Activated CD8-positive, alpha-beta memory T cell treated with anti-CD3 and anti-CD28 coated beads, Interleukin-2, amount 10 ng/mL, durations not matched to agents 7 days and 5 days (primary cell): ENCODE results near the gene VPS8. TPM values are rescaled to one million over a fixed set of nuclear protein-coding genes. Genes with fewer than 3 reads are reported as not detected.
"Not testable (repeated sequence)": the region's sequence is repeated elsewhere in the genome, so short reads cannot be mapped to it uniquely, and the experiment has no call there.

Source experiments
- ATAC-seq: fragments of 150-1000 bp; cut with Tn5 transposase; one replicate; pipeline ENCODE4 v1.10.0; 2021; ENCODE audit warnings: moderate library complexity
- CTCF ChIA-PET: fragments of 350-600 bp; sonication (Branson Sonifier 250); formaldehyde crosslinking; loops from one replicate; lab custom pipeline; 2021; ENCODE audit warnings: antibody characterized with exemption; lab: Charles Lee
- DNase-seq: peaks from one replicate; pipeline ENCODE4 v3.0.0-alpha.2; 2020
- H3K27ac Mint-ChIP-seq: one replicate; pipeline ENCODE4 v1.8.0; 2021; ENCODE audit warnings: mild to moderate bottlenecking, mixed read lengths
- H3K27me3 Mint-ChIP-seq: one replicate; pipeline ENCODE4 v1.8.0; 2021; ENCODE audit warnings: mixed read lengths
- H3K36me3 Mint-ChIP-seq: one replicate; pipeline ENCODE4 v1.8.0; 2021; ENCODE audit warnings: mild to moderate bottlenecking, mixed read lengths
- H3K4me1 Mint-ChIP-seq: one replicate; pipeline ENCODE4 v1.8.0; 2021; ENCODE audit warnings: mixed read lengths
- H3K4me3 Mint-ChIP-seq: one replicate; pipeline ENCODE4 v1.8.0; 2021; ENCODE audit warnings: mild to moderate bottlenecking, moderate library complexity, mixed read lengths
- H3K9me3 Mint-ChIP-seq: one replicate; pipeline ENCODE4 v1.8.0; 2022; ENCODE audit warnings: low read depth, mixed read lengths
- total RNA-seq, 2 experiments: library from RNA; stranded (reverse); gene quantifications; one replicate each; pipeline ENCODE4 v1.2.3, GENCODE V29; 2021

VPS8 gene
- total RNA-seq, 2 experiments from 2014 or later, result 43.2 to 71.7 TPM

DNA sequence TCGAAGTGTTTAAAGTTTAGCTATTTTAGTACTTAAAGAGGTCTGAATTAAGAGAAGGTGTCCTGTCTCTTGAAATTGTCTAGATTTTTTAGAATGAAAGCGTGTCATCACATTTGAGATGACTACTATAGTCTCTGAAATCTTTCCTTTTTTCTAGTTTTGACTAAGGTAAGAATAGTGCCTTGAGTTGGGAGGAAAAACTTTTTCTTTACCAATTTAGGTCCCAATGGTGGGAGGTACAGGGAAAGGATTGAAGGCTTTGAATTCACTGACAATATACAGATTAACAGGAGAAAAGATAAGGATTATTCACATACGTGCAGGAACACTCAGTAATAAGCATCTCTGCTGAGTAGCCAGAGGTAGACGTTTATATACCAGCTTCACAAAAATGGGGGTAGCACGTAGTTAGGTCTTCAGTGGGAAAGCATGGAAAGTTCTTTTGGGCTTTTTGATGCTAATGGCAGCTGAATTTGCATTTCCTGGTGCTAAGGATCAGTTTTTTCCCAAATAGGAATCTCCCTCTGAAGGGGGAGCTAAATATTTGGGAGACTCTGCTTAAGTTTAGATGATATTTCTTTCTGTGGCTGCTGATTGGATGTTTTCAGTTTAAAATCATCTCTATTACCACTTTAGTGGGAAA lies 88.1 kb downstream of the VPS8 start:
- Mint-ChIP-seq H3K9me3 (peaks cover 5% of the 10 kb centered on the region), H3K36me3 (peaks cover 28% of the 10 kb centered on the region), H3K27me3 (no peaks in the 10 kb centered on the region), H3K27ac (no peak overlapping the region), H3K4me3 (no peak overlapping the region), H3K4me1 (no peaks in the 10 kb centered on the region)
- no peak for ATAC-seq
- no peak for DNase-seq
- CTCF ChIA-PET, result interaction anchor here (1.2 kb wide), 1 partner anchor 16 kb away, joined by 3 read pairs; no protein-coding TSS in a partner anchor

- not testable (repeated sequence) for H3K4me3 Mint-ChIP-seq
These were observed 95.1 kb downstream of the VPS8 start for GRCh38 chr3:184907031-184907430.

GRCh38 chr3:184907681-184908649 lies 96.0 kb downstream of the VPS8 start:
- Mint-ChIP-seq H3K4me3 (no peak overlapping the region), H3K27me3 (no peaks in the 10 kb centered on the region), H3K4me1 (no peaks in the 10 kb centered on the region), H3K9me3 (peaks cover 8% of the 10 kb centered on the region), H3K27ac (no peak overlapping the region), H3K36me3 (peaks cover 28% of the 10 kb centered on the region)
- CTCF ChIA-PET, result interaction anchor here (0.8 kb wide), 1 partner anchor 36 kb away, joined by 3 read pairs; no protein-coding TSS in a partner anchor
- no peak for DNase-seq
- no peak for ATAC-seq

More at GRCh38 chr3:184907031-184907430, 95.1 kb downstream of the VPS8 start:
- H3K27me3 Mint-ChIP-seq, DNase-seq, ATAC-seq, H3K4me1 Mint-ChIP-seq, H3K27ac Mint-ChIP-seq, H3K9me3 Mint-ChIP-seq, CTCF ChIA-PET: not testable (repeated sequence)
- H3K36me3 Mint-ChIP-seq, result peaks cover 27% of the 10 kb centered on the region

DNA sequence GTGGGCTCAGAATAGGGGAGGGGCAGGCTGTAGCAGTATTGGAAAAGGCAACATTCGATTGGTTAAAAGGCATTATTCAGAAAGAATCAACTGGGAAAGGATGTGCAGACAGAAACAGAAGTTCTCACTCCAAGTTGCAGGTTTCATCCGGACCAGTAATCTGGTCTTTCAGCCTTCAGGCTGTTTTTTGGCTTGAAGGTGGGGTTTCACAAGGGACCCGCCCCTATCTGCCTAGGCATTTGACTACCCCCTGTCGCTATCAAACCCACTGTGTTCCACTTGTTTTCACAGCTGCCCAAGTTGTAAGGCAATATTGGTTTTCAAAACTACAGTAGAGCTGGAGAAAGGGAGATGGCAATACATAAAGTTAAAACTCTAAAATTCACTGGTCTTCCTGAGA lies 96.9 kb downstream of the VPS8 start:
- Mint-ChIP-seq H3K27me3 (no peaks in the 10 kb centered on the region), H3K4me3 (no peak overlapping the region), H3K9me3 (peaks cover 8% of the 10 kb centered on the region), H3K36me3 (peaks cover 22% of the 10 kb centered on the region), H3K4me1 (no peaks in the 10 kb centered on the region), H3K27ac (no peak overlapping the region)
- CTCF ChIA-PET, result no interaction called here
- ATAC-seq (no peak), DNase-seq (no peak)

DNA sequence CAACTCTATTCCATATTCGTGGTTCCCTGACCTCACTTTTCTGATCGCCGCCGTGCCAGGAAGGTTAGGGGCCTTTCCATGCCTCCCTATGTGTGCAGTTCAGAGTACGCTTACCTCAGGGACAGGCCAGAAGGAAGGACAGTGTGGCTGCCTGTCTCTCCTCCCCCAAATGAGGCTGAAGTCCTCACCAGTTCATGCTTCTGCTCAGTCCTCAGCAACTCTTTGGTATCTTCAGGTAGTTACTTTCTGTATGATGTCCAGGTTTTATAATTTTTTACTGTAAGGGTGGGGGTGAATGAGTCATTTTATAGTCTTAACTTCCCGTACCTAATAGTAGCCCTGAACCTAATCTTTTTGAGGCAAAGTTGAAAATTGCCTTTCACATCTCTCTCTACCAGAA lies 98.7 kb downstream of the VPS8 start:
- DNase-seq (no peak), ATAC-seq (no peak)
- CTCF ChIA-PET, result no interaction called here
- Mint-ChIP-seq H3K4me1 (no peaks in the 10 kb centered on the region), H3K36me3 (peaks cover 19% of the 10 kb centered on the region), H3K9me3 (no peaks in the 10 kb centered on the region), H3K4me3 (no peak overlapping the region), H3K27ac (no peak overlapping the region), H3K27me3 (no peaks in the 10 kb centered on the region)

DNA sequence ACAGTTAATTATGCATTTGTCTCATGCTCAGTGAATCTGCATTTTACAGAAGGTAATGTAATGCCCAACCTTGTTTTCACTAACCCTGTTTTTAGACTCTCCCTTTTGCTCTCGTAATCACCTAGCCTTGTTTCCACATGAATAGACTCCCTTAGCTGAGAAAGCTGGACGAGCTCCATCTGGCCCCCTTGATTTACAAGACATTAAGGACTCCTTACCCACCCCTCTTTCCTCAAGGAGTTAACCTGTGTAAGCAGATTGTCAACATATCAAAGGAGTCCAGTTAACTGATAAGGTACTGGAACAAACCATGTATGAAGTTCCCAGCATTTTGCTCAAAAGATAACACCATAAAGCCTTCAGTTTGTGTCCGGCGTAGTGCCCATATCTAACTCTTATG lies 99.6 kb downstream of the VPS8 start:
- no peaks in the 10 kb centered on the region for H3K27me3 Mint-ChIP-seq
- H3K9me3 Mint-ChIP-seq, result no peaks in the 10 kb centered on the region
- H3K27ac Mint-ChIP-seq, result no peak overlapping the region
- CTCF ChIA-PET, result no interaction called here
- DNase-seq (no peak), ATAC-seq (no peak)
- no peaks in the 10 kb centered on the region for H3K4me1 Mint-ChIP-seq
- peaks cover 24% of the 10 kb centered on the region for H3K36me3 Mint-ChIP-seq
- no peak overlapping the region for H3K4me3 Mint-ChIP-seq

DNA sequence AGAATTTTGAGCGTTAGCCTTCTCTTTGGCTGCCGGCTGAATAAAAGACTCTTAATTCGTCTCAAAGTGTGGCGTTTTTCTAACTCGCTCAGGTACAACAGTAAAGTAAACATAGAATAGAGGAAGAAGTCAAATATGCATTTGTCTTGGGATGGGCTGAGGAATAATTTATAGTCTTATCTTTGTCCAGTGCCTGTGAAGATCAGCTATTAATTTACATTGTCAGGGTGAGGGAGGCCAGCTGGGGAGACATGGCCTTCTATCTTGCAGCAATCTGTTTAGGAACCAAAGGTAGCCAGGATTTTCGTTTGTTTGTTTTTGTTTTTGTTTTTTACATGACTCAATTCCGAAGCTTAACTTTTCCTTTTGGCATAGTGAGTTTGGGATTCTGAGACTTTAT lies 100.2 kb downstream of the VPS8 start:
- DNase-seq, result no peak
- Mint-ChIP-seq H3K27me3 (no peaks in the 10 kb centered on the region), H3K4me3 (no peak overlapping the region), H3K27ac (no peak overlapping the region), H3K4me1 (no peaks in the 10 kb centered on the region), H3K9me3 (no peaks in the 10 kb centered on the region), H3K36me3 (peaks cover 25% of the 10 kb centered on the region)
- CTCF ChIA-PET, result no interaction called here
- no peak for ATAC-seq

DNA sequence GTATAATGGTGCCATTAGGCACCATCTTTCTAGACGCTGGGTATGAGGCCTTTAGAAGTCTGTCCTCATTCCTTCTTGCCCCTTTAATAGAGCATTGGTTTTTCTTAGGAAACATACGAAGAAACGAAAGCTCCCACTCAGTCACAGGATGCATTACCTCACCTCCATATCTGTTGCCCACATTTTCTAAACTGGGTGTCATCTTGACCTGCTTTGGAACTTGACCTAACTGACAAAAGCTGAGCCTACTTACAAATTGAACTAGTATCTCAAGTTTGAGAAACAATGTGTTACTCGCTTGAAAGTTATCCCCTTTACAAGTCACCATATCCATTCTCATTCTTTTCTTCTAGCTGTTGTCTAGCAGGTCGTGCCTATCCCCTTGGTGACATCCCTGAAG lies 102.7 kb downstream of the VPS8 start:
- Mint-ChIP-seq H3K4me1 (no peaks in the 10 kb centered on the region), H3K36me3 (peaks cover 28% of the 10 kb centered on the region), H3K4me3 (no peak overlapping the region), H3K9me3 (no peaks in the 10 kb centered on the region), H3K27me3 (no peaks in the 10 kb centered on the region), H3K27ac (no peak overlapping the region)
- CTCF ChIA-PET, result no interaction called here
- DNase-seq (no peak), ATAC-seq (no peak)

GRCh38 chr3:184918750-184919149 lies 106.8 kb downstream of the VPS8 start:
- Mint-ChIP-seq H3K4me3 (no peak overlapping the region), H3K9me3 (no peaks in the 10 kb centered on the region)
- CTCF ChIA-PET, result no interaction called here

GRCh38 chr3:184919651-184920050 lies 107.7 kb downstream of the VPS8 start:
- Mint-ChIP-seq H3K4me3 (no peak overlapping the region), H3K27ac (no peak overlapping the region), H3K36me3 (peaks cover 26% of the 10 kb centered on the region), H3K27me3 (no peaks in the 10 kb centered on the region), H3K9me3 (no peaks in the 10 kb centered on the region), H3K4me1 (no peaks in the 10 kb centered on the region)
- CTCF ChIA-PET, result no interaction called here
- no peak for ATAC-seq
- no peak for DNase-seq

More at GRCh38 chr3:184918750-184919149, 106.8 kb downstream of the VPS8 start:
- H3K27me3 Mint-ChIP-seq, result no peaks in the 10 kb centered on the region
- no peaks in the 10 kb centered on the region for H3K4me1 Mint-ChIP-seq
- H3K36me3 Mint-ChIP-seq, result peaks cover 27% of the 10 kb centered on the region
- no peak for ATAC-seq
- no peak for DNase-seq
- no peak overlapping the region for H3K27ac Mint-ChIP-seq

- H3K27ac Mint-ChIP-seq, result no peak overlapping the region
- CTCF ChIA-PET, result no interaction called here
- H3K36me3 Mint-ChIP-seq, result peaks cover 23% of the 10 kb centered on the region
- no peaks in the 10 kb centered on the region for H3K9me3 Mint-ChIP-seq
- no peak overlapping the region for H3K4me3 Mint-ChIP-seq
- H3K27me3 Mint-ChIP-seq, result no peaks in the 10 kb centered on the region
- no peaks in the 10 kb centered on the region for H3K4me1 Mint-ChIP-seq
- no peak for ATAC-seq
- no peak for DNase-seq
These were observed 112.6 kb downstream of the VPS8 start for GRCh38 chr3:184924547-184924946.

DNA sequence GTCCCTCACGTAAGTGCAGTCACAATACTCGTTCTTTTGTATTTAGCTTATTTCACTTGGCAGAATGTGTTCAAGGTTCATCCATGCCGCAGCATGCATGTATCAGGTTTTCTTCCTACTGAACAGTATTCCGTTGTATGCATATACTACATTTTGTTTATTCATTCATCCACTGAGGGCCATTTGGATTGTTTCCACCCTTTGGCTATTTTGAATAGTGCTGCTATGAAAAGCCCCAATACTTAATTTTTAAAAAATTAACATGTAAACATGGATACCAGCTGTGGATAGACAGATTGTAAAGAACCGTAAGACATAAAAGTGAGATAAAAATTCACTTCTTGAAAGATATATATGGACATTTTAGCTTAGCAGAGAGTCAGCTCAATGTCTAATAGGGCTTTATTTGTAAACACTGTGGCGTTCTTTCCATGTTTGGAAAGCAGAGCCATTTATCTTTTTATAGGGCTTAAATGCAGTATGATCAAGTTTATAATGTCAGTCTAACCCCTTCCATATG lies 115.9 kb downstream of the VPS8 start:
- H3K4me1 Mint-ChIP-seq, result no peaks in the 10 kb centered on the region
- H3K36me3 Mint-ChIP-seq, result peaks cover 34% of the 10 kb centered on the region
- ATAC-seq (no peak), DNase-seq (no peak)
- H3K4me3 Mint-ChIP-seq, result no peak overlapping the region
- H3K27ac Mint-ChIP-seq, result no peak overlapping the region
- CTCF ChIA-PET, result no interaction called here
- no peaks in the 10 kb centered on the region for H3K9me3 Mint-ChIP-seq
- H3K27me3 Mint-ChIP-seq, result no peaks in the 10 kb centered on the region

DNA sequence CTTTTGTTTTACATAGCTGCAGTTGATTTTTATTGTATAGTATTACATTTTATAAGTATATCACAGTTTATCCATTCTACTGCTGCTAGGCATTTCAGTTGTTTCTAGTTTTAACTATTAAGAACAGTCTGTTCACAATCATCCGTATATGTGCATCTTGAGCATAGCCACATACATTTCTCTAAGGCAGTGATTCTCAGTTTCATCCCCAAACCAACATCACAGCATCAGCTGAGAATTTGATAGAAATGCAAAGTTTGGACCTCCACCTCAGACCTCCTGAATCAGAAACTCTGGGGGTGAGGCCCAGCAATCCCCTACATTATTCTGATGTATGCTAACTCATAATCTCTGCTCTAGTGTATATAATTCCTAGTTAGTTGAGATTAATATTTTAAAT lies 120.8 kb downstream of the VPS8 start:
- Mint-ChIP-seq H3K27me3 (no peaks in the 10 kb centered on the region), H3K4me1 (no peaks in the 10 kb centered on the region), H3K9me3 (no peaks in the 10 kb centered on the region), H3K36me3 (peaks cover 27% of the 10 kb centered on the region), H3K4me3 (no peak overlapping the region), H3K27ac (no peak overlapping the region)
- CTCF ChIA-PET, result no interaction called here
- ATAC-seq (no peak), DNase-seq (no peak)
